A673 (cell line): ENCODE measurements around the gene PARP6. TPM values are rescaled to one million over a fixed set of nuclear protein-coding genes. Genes with fewer than 3 reads are reported as not detected.

Experiments used
- BruUV-seq: library from RNA; stranded (reverse); fragments of 400-500 nt; replicated peaks from 2 replicates; lab custom pipeline; 2021; lab: Mats Ljungman, UMichigan
- CTCF ChIA-PET: fragments of 300-600 bp; sonication (Branson Sonifier 250); formaldehyde crosslinking; loops from one replicate; lab custom pipeline; 2022; ENCODE audit warnings: antibody characterized with exemption; lab: Charles Lee
- POLR2A ChIA-PET: fragments of 300-600 bp; sonication (Branson Sonifier 250); formaldehyde crosslinking; loops from one replicate; lab custom pipeline; 2022; ENCODE audit warnings: antibody characterized with exemption; ENCODE audit not compliant: low non-redundant PET; lab: Charles Lee
- DNase-seq: peaks from one replicate; pipeline ENCODE4 v3.0.0-alpha.2; 2015; ENCODE audit warnings: low spot score
- H3K27ac ChIP-seq: fragments of 200-600 bp; sonication (generic); 2 replicates; pipeline ENCODE4 v1.5.1; 2016; ENCODE audit warnings: mixed run types, low read depth, mild to moderate bottlenecking, mixed read lengths, antibody characterized with exemption, low read length; ENCODE audit not compliant: poor library complexity, severe bottlenecking
- H3K27me3 ChIP-seq: fragments of 200-600 bp; sonication (generic); replicated peaks from 2 replicates; pipeline ENCODE4 v1.6.1; 2017; ENCODE audit warnings: mixed run types, low read depth, mild to moderate bottlenecking, mixed read lengths, antibody characterized with exemption, low read length; ENCODE audit not compliant: insufficient read depth, poor library complexity
- H3K36me3 ChIP-seq: fragments of 200-600 bp; sonication (generic); 2 replicates; pipeline ENCODE4 v1.6.1; 2016; ENCODE audit warnings: mixed run types, mild to moderate bottlenecking, mixed read lengths, antibody characterized with exemption, low read length; ENCODE audit not compliant: insufficient read depth, poor library complexity, severe bottlenecking
- H3K4me1 ChIP-seq: fragments of 200-600 bp; sonication (generic); 2 replicates; pipeline ENCODE4 v1.6.1; 2017; ENCODE audit warnings: mixed run types, mild to moderate bottlenecking, mixed read lengths, antibody characterized with exemption, low read length; ENCODE audit not compliant: insufficient read depth, poor library complexity, severe bottlenecking
- H3K4me3 ChIP-seq: fragments of 200-600 bp; sonication (generic); 2 replicates; pipeline ENCODE4 v1.5.1; 2016; ENCODE audit warnings: low read depth, mixed run types, mild to moderate bottlenecking, mixed read lengths, low read length; ENCODE audit not compliant: poor library complexity, severe bottlenecking
- H3K9me3 ChIP-seq: fragments of 200-600 bp; sonication (generic); 2 replicates; pipeline ENCODE4 v1.6.1; 2016; ENCODE audit warnings: mixed run types, low read depth, mild to moderate bottlenecking, mixed read lengths, antibody characterized with exemption, low read length; ENCODE audit not compliant: poor library complexity, severe bottlenecking
- EZH2 ChIP-seq: fragments of 200-600 bp; sonication (generic); IDR thresholded peaks from 2 replicates; pipeline ENCODE4 v1.6.1; 2017; ENCODE audit warnings: borderline replicate concordance, low read depth, mild to moderate bottlenecking, mixed read lengths, antibody characterized with exemption, low read length; ENCODE audit not compliant: poor library complexity, severe bottlenecking
- intact Hi-C: fragments of 100-400 bp; cut with micrococcal nuclease; formaldehyde crosslinking; loops from one replicate; pipeline ENCODE4 v1.10.0; 2022; ENCODE audit not compliant: unreplicated experiment
- total RNA-seq: library from RNA; stranded (reverse); gene quantifications from 2 replicates; pipeline ENCODE4 v1.2.3, GENCODE V29; 2021
- TF ChIP-seq, protein P1 (sequence below): fragments of 300-800, 200-600 bp; sonication (generic); conservative IDR thresholded peaks from 2 replicates; pipeline ENCODE4 v1.5.1; 2017; ENCODE audit warnings: low read depth, mild to moderate bottlenecking, antibody characterized with exemption, low read length, moderate library complexity, mixed read lengths

The PARP6 gene
- total RNA-seq, 1 experiment from 2014 or later, result 71.4 TPM

- Histone ChIP-seq H3K9me3 (no peaks in the 10 kb centered on the region), H3K27ac (peak overlapping the region; percentile 75), H3K4me1 (peaks cover 17% of the 10 kb centered on the region), H3K36me3 (peaks cover 18% of the 10 kb centered on the region), H3K27me3 (no peaks in the 10 kb centered on the region), H3K4me3 (no peak overlapping the region)
- intact Hi-C loops, result loop anchor here (10.0 kb wide), 1 partner anchor 237 kb away; the partner anchor contains the start of gene ARIH1
- no peak for TF ChIP-seq EZH2
- TF ChIP-seq, protein P1, sequence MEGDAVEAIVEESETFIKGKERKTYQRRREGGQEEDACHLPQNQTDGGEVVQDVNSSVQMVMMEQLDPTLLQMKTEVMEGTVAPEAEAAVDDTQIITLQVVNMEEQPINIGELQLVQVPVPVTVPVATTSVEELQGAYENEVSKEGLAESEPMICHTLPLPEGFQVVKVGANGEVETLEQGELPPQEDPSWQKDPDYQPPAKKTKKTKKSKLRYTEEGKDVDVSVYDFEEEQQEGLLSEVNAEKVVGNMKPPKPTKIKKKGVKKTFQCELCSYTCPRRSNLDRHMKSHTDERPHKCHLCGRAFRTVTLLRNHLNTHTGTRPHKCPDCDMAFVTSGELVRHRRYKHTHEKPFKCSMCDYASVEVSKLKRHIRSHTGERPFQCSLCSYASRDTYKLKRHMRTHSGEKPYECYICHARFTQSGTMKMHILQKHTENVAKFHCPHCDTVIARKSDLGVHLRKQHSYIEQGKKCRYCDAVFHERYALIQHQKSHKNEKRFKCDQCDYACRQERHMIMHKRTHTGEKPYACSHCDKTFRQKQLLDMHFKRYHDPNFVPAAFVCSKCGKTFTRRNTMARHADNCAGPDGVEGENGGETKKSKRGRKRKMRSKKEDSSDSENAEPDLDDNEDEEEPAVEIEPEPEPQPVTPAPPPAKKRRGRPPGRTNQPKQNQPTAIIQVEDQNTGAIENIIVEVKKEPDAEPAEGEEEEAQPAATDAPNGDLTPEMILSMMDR, result no peak
- POLR2A ChIA-PET, result no interaction called here
- DNase-seq, result no peak
- BruUV-seq, result no TSS peak
- CTCF ChIA-PET, result no interaction called here
Measured at GRCh38 chr15:72237853-72238224, 34.5 kb downstream of the PARP6 start.

DNA sequence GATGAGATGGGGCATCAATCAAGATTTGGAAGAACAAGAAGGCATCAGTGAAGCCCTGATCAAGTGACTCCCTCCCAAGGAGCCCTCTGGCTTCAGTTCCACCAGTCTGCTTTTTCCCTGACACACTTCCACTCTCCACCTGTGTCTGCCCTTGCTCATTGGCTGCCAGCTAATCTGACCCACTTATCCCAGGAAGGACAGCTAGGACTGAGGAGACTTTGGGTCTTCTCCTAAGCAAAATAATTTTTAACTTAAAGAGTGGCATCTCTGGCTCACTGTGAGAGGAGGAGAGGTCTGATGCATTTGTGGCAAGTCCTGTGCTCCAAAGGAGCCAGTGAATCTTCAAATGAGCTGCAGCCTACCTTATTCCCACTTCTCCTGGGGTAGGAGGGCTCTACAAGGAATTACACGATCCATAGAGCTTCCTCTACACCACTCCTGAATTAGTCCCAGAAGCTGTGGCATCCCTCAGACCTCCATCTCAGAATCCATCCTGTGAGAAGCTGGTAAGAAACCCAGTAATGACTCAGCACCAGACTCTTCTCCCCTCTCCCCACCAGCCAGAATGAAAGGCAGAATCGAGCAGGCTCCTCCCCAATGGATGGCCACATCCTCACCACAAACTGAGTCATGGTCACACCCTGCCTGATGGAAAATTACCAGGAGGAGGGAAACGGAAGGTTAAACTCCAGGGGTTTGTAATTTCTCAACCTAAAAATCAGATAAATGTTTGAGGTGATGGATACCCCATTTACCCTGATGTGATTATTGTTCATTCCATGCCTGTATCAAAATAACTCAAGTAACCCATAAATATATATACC is 35.1 kb downstream of the PARP6 start:
- peak overlapping the region; percentile 75 for H3K27ac ChIP-seq
- TSS peak; percentile 96 for BruUV-seq
- no peak for TF ChIP-seq EZH2
- TF ChIP-seq, protein P1, result no peak
- peak overlapping the region; percentile 15 for H3K4me3 ChIP-seq
- H3K27me3 ChIP-seq, result no peaks in the 10 kb centered on the region
- ChIA-PET CTCF (no interaction called here), POLR2A (interaction anchor here (0.9 kb wide), 1 partner anchor 11 kb away, joined by 4 read pairs; no protein-coding TSS in a partner anchor)
- peaks cover 16% of the 10 kb centered on the region for H3K36me3 ChIP-seq
- intact Hi-C loops, result loop anchor here (10.0 kb wide), 1 partner anchor 238 kb away; the partner anchor contains the start of gene ARIH1
- H3K4me1 ChIP-seq, result peaks cover 22% of the 10 kb centered on the region
- no peaks in the 10 kb centered on the region for H3K9me3 ChIP-seq
- DNase-seq, result peak; percentile 93

GRCh38 chr15:72236381-72237003 is 35.9 kb downstream of the PARP6 start:
- no TSS peak for BruUV-seq
- Histone ChIP-seq H3K36me3 (peaks cover 9% of the 10 kb centered on the region), H3K27me3 (no peaks in the 10 kb centered on the region), H3K4me1 (peaks cover 25% of the 10 kb centered on the region), H3K27ac (peak overlapping the region; percentile 75), H3K9me3 (no peaks in the 10 kb centered on the region), H3K4me3 (peak overlapping the region; percentile 15)
- DNase-seq, result no peak
- ChIA-PET CTCF (no interaction called here), POLR2A (interaction anchor here (0.9 kb wide), 1 partner anchor 10 kb away, joined by 4 read pairs; no protein-coding TSS in a partner anchor)
- TF ChIP-seq, protein P1, result no peak
- no peak for TF ChIP-seq EZH2
- intact Hi-C loops, result loop anchor here (10.0 kb wide), 1 partner anchor 238 kb away; the partner anchor contains the start of gene ARIH1
